EH (cell line): Measurements from ENCODE around the gene ILK.

Experiments used
- DNase-seq: peaks from one replicate; pipeline ENCODE4 v3.0.0-alpha.2; 2015; ENCODE audit warnings: low read depth

Gene ILK

GRCh38 chr11:6574816-6575715, 28.5 kb upstream of the ILK start:
- no peak for DNase-seq

GRCh38 chr11:6576471-6577373, 26.9 kb upstream of the ILK start:
- peak; percentile 89 for DNase-seq

GRCh38 chr11:6578134-6578533, 25.4 kb upstream of the ILK start:
- DNase-seq, result no peak

GRCh38 chr11:6579681-6580080, 23.9 kb upstream of the ILK start:
- no peak for DNase-seq

- no peak for DNase-seq
Measured at GRCh38 chr11:6583584-6583983, 20.0 kb upstream of the ILK start.

- no peak for DNase-seq
Measured at GRCh38 chr11:6584528-6584927, 19.0 kb upstream of the ILK start.

- DNase-seq, result no peak
Measured at GRCh38 chr11:6586434-6587359, 16.9 kb upstream of the ILK start.

GRCh38 chr11:6587360-6587953, 16.1 kb upstream of the ILK start:
- DNase-seq, result no peak

DNA sequence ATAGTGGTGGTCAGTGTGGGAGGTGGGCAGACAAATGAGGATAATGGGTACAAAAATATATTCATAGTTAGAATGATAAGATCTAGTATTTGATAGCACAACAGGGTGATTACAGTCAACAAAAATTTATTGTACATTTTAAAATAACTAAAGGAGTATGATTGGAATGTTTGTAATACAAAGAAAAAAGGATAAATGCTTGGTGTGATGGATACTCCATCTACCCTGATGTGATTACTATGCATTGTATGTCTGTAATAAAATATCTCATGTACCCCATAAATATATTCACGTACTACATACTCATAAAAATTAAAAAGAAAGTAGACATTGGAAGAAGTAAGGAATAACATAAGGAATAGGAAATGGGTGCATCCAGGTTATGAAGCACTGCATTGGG, 15.6 kb upstream of the ILK start:
- DNase-seq, result peak; percentile 21

DNA sequence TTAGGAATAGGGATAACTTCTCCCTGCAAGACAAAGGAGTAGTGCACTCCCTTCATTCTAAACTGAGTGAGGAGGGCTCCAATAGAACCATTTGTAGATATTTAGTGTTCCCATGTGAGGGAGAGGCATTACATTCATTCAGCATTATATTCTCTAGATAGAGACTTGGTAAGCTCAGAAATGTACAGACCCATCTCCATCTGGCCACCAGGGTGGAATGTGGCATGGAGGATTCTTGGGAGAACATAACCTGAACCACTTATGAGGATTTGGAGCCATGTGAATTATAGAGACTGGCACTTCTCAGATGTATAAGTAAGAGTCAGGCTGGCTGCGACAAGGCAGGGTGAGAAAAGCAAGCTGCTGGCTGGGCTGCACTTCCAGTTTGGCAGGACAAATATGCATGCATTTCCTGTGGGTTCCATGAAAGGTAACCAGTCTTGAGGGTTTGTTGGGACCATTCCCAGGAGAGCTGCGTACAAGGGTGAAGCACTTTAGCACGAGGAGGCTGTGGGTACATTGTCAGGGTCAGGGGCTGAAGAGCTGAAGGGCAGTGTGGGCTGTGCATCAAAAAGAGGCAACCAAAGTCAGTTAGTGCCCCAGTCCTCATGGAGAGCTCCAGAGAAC, 9.3 kb upstream of the ILK start:
- DNase-seq, result no peak

- DNase-seq, result no peak
Measured at GRCh38 chr11:6596239-6596877, 7.2 kb upstream of the ILK start.

GRCh38 chr11:6598555-6598954, 5.0 kb upstream of the ILK start:
- no peak for DNase-seq

- DNase-seq, result no peak
Measured at GRCh38 chr11:6599449-6599848, 4.1 kb upstream of the ILK start.

- no peak for DNase-seq
Measured at GRCh38 chr11:6599881-6600390, 3.6 kb upstream of the ILK start.

DNA sequence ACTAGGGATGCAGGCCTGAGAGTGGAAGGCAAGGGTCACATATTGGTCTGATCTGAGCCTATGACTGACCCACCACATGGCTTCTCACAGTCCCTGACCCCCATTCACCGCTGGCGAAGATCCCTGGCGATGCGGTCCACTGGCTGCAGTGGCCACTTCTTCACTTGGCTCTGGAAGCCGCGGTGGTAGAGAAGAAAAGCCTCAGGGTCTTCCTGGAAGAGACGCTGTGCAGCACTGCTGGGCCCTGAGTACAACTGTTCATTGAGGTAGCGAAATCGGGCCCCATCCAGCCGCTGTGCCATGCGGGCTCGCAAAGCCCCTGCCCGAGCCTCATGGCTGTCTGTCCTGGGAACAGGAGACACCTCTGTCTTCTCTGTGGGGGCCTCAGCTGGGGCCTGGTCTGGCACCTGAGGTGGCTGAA, 2.5 kb upstream of the ILK start:
- DNase-seq, result no peak

- DNase-seq, result no peak
Measured at GRCh38 chr11:6602096-6602940, 1.3 kb upstream of the ILK start.

DNA sequence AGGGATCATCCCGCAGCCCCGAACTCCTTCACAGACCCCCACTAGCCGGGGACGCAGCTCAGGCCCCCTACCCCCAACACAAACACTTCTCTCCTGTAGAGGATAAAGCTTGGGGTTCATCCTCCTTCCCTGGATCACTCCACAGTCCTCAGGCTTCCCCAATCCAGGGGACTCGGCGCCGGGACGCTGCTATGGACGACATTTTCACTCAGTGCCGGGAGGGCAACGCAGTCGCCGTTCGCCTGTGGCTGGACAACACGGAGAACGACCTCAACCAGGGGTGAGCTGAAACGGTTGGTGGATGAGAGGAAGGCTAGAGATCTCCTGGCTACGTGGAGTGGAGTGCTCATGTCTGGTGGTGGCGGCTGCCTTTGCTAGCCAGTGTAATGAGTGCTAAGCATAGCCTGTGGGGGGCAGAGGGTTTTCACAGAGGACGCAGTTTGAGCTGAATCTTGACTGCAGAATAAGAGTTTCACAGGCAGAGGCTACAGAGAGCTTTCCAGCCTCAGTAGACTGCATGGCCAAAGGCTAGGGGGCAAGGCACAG, 580 bp downstream of the ILK start:
- DNase-seq, result peak; percentile 78

DNA sequence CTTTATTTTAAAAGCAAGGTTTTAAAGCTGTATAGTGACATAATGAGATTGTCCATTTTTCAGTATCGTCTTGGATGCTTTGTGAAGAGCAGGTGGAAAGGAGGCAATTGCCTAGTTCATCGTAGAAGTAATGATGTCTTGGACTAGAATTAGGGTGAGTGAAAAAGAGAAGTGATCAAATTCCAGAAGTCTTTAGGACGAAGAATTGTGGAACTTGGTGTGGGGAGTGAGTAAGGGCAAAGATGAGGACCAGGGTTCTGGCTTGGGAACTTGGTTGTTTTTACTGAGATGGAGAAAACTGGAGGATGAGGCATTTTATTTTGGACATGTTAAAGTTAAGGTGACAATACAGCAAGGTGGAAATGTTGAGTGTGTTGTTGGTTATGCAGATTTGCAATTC, 1.2 kb downstream of the ILK start:
- DNase-seq, result no peak
